AG08395 (cell line): ENCODE data around the gene ACTL6B.

Source experiments
- DNase-seq: peaks from one replicate; pipeline ENCODE4 v3.0.0; 2012; ENCODE audit warnings: mixed read lengths, low spot score

The ACTL6B gene

GRCh38 chr7:100599911-100600729 lies 56.1 kb downstream of the ACTL6B start:
- DNase-seq: no peak

- DNase-seq: no peak
Observed at GRCh38 chr7:100598425-100598824, 57.8 kb downstream of the ACTL6B start.

- DNase-seq: no peak
Observed at GRCh38 chr7:100595188-100595587, 61.1 kb downstream of the ACTL6B start.
